Stimulated activated CD4-positive, alpha-beta T cell treated with anti-CD3 and anti-CD28 coated beads, Interleukin-15, amount 100 ng/mL, for 1 hour (primary cell): ENCODE data around the gene VEGFC.

Experiments used
- DNase-seq, 2 donors: peaks; one replicate each; pipeline ENCODE4 v3.0.0-alpha.2; 2020; ENCODE audit warnings: low read depth in 1 of 2, low spot score in 1 of 2

VEGFC gene

DNA sequence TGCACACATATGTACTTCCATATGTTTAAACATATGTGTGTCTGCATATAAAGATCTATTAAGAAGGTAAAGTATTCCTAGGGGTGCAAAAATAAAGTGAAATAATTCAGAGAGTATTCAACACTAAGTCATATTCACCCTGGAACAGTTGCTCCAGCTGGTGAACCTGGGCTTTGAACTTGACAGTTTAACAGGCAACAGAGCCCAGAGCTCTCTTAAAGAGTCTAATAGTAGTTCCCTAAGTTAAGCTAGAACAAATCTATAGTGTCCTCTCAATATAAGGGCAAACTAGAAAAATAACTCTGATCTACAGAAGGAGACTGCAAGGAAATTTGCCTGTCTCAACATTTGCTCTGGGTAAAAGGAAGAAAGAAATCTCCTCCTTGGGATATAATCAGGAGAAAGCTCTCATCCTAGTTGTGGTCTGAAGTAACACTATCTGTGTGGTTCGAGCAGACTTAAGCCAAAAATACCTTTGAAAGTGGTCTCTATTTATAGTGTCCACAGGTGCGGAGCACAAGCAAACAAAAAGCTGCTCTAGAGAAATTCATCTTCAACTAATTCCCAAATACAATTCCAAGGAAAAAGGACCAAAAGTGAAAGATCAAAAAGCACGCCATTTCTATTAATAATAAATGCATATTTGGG is 29.9 kb downstream of the VEGFC start:
- no peak for DNase-seq

DNA sequence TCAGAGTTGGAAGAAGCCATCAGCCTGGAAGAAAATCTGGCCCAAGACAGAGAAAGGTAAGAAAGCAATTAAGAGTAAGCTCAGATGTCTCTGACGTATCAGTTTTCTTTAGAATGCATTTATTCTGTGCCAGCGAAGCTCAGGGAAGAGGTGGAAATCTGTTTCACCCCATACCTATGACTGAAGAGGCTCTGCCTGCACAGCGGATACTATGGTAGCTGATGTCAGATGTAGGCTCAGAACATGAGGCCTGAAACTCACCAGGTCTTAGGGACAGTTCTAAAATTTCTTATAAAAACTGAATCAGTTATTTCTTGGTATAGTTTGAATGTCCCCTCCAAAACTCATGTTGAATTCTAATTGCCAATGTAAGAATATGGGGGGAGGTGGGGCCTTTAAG is 30.9 kb downstream of the VEGFC start:
- no peak for DNase-seq

DNA sequence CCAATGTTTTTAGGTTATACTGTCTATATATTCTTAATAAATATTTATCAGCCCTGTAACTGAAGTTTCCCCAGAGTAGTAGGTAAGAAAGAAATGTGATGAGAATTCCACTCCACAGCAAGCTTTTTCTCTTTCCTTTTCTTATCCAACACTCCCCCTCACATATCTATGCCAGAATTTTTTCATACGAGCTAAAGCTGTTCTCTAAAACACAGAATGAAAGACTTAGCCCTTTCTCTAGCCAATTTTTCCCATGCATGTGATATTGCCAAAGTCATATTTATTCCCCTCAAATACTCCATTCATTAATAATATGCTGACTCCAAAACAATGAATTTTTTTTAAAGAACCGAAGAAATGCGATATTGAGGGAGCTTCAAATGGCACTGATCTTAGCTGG is 32.3 kb downstream of the VEGFC start:
- DNase-seq = no peak

DNA sequence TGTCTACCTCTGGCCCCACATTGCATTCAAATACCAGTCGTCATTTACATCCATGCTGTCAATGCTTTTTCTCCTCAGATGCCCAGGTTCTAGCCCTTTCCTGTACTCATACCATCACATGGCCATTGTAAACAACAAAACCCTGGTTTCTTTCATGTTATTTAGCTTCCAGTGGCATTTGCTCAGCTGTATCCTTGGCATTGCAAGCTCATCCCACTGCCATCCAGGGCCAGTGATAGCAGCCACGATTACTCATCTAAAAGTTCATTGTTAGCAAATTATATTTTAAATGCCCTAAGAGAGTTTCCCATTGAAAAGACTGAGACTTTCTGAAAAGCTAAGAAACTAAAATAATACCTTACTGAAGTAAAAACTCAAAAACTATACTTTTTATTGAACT is 34.0 kb downstream of the VEGFC start:
- no peak for DNase-seq

DNA sequence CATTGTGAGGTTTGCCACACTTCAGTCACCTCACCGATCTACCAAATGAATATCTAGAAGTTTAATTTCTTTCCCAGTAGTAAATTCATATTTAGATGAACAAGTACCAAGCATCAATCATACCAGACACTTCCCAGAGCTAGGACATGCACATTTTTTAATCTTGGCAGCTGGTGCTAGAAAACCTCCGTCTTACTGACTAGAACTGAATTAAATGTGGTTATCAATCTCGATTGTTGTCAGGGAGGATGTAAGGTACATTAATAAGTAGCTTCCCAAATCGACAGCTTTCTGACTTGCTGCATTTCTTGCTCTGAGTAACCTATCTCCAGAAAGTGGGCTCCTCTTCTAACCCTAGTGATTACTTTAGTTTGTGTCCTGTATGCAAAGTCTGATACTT is 34.4 kb downstream of the VEGFC start:
- no peak for DNase-seq

DNA sequence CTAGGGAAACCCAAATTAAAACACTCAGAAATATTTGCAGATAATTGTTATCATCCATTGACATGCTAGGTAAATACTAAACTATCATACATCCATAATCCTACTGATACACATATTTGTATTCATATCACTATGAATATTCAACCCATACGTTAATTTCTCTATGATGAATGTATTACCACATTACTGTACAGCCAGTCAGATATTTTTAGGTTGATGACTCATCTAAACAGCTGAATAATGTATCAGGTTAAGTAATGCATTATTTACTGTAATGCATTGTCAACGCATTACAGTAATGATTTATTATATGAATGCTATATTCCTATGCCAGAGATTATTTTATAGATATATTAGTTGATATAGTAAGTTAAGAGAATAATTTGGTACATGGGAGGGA is 37.1 kb downstream of the VEGFC start:
- no peak for DNase-seq

DNA sequence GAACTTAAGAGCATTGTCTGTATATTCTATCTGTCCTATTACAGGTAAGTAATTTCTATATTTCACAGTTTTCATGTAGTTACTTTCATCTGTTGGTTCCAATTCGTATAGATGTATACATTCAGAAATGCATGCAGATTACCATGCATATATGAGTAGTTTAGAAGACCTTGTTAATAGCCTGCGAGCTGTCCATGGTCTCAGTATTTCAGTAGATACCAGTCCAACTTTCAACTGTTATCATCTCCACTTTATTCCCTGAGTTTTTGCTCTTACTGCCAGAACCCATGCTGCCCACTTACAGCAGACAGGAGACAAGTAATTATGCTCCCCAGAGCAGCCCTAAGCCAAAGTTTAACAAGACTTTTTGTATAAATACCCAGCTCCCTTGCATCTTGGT is 37.7 kb downstream of the VEGFC start:
- no peak for DNase-seq

DNA sequence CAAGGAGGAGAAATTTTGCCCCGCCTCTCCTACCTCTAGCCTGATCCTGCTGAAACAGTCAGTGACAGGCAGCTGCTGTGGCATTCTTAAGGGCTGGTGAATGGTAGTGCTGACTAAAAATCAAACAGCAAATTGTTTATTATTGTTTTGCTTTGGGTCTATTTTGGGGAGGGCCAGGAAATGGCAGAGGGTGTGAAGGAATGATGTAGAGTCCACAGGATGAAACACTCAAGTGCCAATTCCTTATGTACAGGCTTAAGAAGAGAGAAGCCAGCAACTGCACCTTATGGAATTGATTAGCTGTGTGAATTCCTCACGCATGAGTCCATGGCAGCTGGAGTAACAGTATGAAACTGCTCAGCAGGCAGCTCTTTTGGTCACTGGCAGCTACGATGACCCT is 39.7 kb downstream of the VEGFC start:
- DNase-seq = no peak

DNA sequence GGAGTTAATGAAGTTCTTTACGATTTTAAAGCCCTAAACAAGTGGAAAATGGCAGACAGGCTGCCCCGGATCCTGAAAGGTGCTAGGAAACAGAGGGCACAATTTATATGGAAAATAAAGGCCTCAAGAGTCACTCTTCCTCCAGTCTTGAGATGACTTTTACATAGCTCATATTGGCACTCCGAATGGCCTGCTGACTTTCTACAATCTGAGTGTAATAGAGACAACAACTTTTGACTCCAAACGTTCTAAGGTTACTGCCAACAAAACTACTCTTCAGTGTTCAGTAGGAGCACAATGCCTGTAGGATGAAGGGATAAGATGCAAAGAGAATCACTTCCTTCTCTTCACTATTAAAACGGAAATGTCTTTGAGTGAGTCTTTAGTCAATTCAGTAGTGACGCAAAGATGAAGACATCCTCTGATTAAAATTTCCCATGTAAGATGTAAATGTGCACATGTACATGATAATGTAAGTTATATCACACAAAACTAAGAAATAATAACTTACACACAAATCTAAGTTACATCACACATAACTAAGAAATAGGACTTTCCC is 40.5 kb downstream of the VEGFC start:
- DNase-seq = no peak

DNA sequence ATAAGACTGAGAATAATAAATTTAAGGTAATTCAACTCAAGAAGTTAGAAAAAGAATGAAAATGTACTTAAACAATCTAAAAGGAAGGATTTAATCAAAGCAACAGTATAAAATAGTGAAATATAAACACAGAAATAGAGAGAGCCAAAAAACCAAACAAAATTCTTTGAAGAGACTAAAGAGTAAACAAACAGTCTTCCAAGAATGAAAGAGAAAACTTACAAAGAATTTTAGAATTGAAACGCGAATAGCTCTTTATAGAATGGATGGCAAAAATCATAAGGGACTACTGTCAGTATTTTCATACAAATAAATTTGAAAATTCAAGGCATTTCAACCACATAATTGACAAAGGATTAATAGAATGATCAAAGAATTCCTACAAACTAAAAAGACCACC is 41.7 kb downstream of the VEGFC start:
- no peak for DNase-seq

DNA sequence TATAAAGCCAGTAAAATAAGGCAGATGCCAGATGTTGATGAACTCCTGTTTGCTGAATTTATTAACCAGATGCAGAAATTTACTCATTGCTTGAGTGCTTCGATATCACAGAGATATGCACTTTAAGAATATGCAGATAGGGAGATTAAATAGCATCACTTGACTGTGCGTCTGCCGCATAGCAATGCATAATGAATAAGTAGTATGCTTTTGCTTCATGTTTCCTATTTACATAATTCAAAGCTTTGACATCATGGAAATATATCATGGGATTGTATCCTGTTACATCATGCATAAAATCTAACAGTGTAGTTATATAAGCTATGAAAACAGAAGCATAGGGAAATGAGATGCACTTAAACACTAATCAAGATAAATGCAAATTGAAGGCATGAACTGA is 45.9 kb downstream of the VEGFC start:
- no peak for DNase-seq

DNA sequence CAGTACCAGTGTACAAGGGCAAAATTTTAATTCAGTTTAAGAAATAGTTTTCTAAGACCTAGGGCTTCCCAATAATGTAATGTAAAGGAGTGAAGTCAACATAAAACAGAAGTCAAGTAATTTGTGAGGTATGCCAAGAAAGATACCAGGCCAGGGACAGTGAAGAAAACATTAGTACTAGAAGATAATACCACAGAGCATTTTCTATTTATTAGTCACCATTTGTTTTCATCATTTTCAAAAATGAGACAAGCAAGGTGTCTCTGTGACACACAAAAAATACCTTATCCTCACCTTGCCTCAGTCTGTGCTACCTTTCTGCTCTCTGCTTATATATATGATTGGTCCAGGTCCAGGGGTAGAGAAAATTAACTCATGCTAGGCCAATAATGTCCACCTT is 46.8 kb downstream of the VEGFC start:
- no peak for DNase-seq

DNA sequence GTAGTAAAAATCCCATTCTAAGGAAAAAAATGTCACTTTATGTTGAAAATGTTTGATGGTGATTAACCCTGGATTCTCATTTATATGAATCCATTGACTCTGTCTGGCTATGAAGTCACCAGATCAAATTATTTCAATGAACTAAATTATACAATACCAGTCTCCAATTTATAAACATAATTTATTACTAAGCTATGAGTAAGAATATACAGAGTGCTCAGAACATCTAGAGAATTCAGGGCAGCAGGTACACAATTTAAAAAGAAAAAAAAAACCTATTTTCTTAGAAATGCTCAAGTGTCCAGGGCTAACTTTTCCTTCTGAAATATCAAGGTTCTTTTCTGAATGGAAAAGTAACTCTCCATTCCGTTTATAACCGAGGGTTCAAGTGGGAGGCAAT is 48.6 kb downstream of the VEGFC start:
- no peak for DNase-seq

DNA sequence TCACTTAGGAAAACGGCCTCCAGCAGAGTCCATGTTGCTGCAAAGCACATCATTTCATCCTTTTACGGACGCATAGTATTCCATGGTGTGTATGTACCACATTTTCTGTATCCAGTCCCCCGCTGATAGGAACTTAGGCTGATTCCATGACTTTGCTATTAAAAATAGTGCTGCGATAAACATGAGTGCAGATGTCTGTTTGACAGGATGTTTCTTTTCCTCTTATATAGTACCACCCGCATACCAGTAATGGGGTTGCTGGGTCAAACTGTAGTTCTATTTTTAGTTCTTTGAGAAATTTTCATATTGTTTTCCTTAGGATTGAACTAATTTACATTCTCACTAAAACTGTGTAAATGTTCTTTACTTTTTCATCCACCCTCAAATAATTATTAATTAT is 50.5 kb downstream of the VEGFC start:
- DNase-seq = no peak

DNA sequence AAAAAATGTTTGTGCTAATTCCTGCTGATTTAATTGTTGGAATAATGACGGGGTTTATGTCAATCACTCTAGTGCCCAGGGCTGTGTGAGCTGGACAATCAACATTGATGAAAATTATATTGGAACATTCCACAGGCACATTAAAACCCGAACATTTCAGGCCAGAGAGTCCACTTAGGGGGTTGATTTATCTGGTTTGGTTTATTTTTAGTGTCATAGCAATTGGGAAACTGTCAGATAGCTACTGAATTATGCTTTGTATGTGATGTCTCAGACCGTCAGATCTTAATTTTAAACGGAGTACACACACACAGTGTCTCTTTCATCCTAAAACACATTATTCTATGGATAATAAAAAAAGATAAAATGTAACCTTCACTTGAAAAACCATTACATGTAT is 51.5 kb downstream of the VEGFC start:
- no peak for DNase-seq

DNA sequence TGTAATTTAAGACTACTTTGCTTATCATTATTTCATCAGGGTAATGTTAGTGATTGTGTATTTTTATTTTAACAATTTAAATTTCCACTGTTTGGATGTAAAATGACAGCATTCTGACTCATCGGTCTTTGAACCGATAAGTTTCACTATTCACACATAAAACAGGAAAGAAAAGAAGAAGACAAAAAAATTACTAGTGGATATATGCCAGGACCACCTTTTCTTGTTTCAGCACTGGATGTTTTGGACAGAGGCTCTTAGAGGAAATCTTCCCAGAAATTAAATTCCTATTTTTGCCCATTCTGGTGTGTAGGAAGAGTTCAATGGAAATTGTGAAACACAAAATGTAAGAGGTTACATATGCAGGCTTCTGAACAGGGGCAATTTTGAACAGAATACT is 57.4 kb downstream of the VEGFC start:
- DNase-seq = no peak

DNA sequence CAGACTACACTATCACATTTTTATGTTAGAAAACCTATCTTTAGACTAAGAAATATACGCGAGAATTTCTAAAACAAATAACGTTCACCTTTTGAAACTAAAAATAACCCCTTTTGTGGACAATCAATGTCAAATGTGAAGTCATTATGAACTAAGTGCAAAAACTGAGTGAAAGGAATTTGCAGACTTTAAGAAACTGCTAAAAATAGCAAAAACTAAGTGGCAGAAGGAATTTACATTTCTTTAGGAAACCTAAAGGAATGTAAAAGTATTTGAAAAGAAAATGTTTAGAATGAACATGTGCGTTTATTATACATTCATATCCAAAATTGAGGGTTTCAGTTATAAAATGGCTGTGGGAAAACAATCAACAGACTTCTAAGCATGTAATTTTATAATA is 58.3 kb downstream of the VEGFC start:
- DNase-seq = no peak

DNA sequence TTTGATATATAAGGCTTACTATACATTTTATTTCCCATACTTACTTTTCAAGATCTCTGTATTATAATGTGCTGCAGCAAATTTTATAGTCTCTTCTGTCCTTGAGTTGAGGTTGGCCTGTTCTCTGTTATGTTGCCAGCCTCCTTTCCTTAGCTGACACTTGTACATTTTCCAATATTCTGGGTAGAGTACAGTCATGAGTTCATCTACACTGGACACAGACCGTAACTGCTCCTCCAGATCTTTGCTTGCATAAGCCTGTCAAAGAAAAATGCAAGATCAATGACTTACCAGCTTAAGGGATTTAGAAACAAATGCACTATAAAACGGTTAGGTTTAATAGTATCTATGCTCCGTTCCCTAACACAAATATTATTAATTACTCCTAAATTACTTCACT is 63.2 kb downstream of the VEGFC start:
- DNase-seq = no peak

DNA sequence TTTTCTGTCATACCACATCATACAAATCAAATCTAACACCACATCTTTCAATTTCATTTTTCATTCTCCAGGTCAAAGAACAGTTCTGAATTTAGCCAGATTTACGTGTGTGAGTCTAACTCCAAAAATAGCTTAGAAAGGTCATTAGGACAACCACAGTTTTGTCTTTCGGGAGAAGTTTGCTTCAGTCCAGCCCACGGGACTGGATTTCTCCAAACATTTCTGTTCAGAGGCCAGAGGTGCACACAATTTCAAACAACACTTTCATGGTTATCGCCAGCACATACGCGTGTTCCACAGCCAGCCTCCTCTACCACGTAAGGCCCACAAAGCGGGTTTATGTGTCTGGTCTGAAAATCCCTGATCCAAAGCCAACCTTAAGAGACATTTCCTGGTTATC is 65.9 kb downstream of the VEGFC start:
- no peak for DNase-seq

DNA sequence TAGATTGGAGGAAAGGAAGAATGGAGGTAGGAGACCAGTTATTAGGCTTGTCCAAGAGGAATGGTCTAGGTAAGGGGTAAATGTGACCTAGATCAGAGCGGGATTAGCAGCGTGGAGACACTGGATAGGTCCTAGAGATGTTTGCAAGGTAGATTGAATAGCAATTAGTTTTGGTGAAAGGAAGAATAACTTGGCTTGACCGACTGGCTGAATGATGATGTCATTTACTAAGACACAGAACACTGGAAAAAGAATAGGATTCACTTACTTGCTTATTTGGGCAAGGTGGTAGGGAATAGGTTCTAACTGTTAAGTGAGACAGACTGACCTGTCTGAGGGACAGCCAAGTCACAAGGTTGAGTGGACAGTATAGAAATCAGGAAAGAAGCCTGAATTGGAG is 71.3 kb downstream of the VEGFC start:
- DNase-seq = no peak

DNA sequence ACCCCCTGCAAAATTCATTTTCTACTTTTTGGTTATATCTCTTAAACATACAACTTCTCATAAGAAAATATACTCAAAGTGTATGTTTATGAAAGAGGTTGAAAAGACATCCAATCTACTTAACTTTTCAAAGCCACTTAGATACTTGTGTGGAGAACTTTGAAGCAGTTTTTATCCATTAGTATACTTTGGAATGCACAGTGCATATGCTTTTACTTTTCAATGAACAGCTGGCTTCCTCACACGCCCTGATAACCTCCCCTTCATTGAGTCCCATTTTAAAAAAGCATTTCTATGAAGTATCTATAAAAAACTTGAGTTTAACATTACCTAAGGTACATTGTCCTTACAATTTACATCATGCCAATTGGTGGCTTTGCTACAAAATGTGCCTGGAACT is 73.8 kb downstream of the VEGFC start:
- DNase-seq = no peak

DNA sequence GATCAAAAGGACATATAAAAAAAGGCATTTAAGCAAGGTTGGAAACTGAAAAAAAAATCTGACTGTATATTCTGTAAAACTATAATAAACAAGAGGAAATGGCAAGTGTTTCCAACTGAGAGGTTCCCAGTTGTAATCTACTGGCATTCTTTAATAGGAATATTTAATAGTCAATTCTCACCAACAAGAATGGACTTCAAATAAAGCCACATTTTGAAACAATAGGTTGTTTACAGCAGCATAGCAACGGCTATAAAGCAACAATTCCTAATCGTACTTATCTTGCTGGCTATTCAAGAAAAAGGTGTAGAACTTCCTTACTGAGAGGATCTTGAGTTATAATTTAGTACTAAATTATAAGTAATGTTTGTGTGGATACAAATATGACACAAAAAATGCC is 75.5 kb downstream of the VEGFC start:
- DNase-seq = no peak

DNA sequence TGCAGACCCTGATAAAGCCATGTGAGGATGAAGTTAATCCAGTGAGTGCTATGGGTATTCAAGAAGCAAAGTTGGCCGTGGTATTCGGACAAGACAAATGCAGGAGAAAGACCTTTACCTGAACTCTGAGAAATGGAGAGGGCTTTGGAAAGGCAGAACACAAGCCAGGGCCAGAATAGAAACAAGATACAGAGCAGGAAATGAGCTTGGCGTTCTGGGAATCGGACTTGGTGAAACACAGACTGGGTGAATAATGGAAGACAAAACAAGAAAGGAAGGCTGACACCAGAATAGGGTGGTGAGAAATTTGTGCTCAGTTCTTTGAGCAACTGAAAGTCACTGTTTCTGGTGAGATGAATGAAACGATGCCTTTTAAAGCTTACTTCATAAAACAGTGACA is 83.3 kb downstream of the VEGFC start:
- no peak for DNase-seq
